ENCODE data around the gene TUBGCP6.

- TF ChIP-seq CTCF (IDR thresholded peaks at IDR 0.05) (no peak), POLR2AphosphoS5 (IDR thresholded peaks at IDR 0.05; ENCODE audit: low read depth, low read length) (no peak), REST (IDR thresholded peaks at IDR 0.05; ENCODE audit: insufficient read depth in 1 of 2, low read depth in 2 of 2, low read length in 1 of 2) (no peak), TCF7L2 (IDR thresholded peaks at IDR 0.05; ENCODE audit: low read depth, low read length) (no peak)
These were observed 25.7 kb downstream of the TUBGCP6 start for GRCh38 chr22:50218996-50219727.
